Measurements from ENCODE around the gene ABCE1. TPM values are rescaled to one million over a fixed set of nuclear protein-coding genes. Genes with fewer than 3 reads are reported as not detected.

Gene ABCE1
- total and polyA plus RNA-seq, 10 of the 15 experiments (the other 5 are each of a cell fraction or from before 2014, with no cell fraction given): 75.9 to 172 (median 134) TPM

GRCh38 chr4:145161549-145161948 is 63.4 kb downstream of the ABCE1 start:
- H3K27me3 ChIP-seq (replicated peaks in 1 of 2; ENCODE audit: control insufficient read depth in 2 of 2, insufficient read depth in 2 of 2, low read length in 1 of 2): no peaks in the 10 kb centered on the region
- no peak overlapping the region for H3K27ac ChIP-seq (ENCODE audit: control insufficient read depth, insufficient read depth)
- H3K36me3 ChIP-seq (ENCODE audit: control insufficient read depth in 2 of 2, insufficient read depth in 2 of 2, low read length in 1 of 2): peaks cover 3 to 4% of the 10 kb centered on the region in 2 experiments
- in situ Hi-C loops (cut with MboI) (no loop called here), intact Hi-C loops (cut with micrococcal nuclease; ENCODE audit: unreplicated experiment) (no loop called here)
- RAD21 ChIA-PET (ENCODE audit: unreplicated experiment): interaction anchor here (1.5 to 1.8 kb wide), 2 partner anchors 29 to 396 kb away, joined by 3 to 7 read pairs; no protein-coding TSS in a partner anchor
- H2AFZ ChIP-seq (ENCODE audit: control insufficient read depth, low read depth, low read length): no peak overlapping the region
- no peak overlapping the region for H3K9ac ChIP-seq (ENCODE audit: control insufficient read depth, insufficient read depth, low read length)
- WGBS (ENCODE audit: insufficient coverage, insufficient replicate concordance, low lambda C conversion rate, missing lambda C conversion rate): 55% methylated on average over 2 of the region's 2 CpGs
- POLR2A ChIA-PET: interaction anchor here (1.1 to 1.8 kb wide), 4 partner anchors 10 to 448 kb away, joined by 3 to 4 read pairs (median 4); no protein-coding TSS in a partner anchor
- no peak for ATAC-seq
- no peaks in the 10 kb centered on the region for H3K9me3 ChIP-seq (replicated peaks; ENCODE audit: control insufficient read depth, insufficient read depth, low read length)
- no peaks in the 10 kb centered on the region for H4K20me1 ChIP-seq (ENCODE audit: control insufficient read depth, insufficient read depth)
- no peak for DNase-seq (ENCODE audit: low read depth, low spot score)
- H3K4me2 ChIP-seq (ENCODE audit: control insufficient read depth, insufficient read depth): no peak overlapping the region
- no peaks in the 10 kb centered on the region for H3K79me2 ChIP-seq (ENCODE audit: control insufficient read depth, insufficient read depth, low read length)
- SMC1A ChIA-PET (ENCODE audit: uncharacterized antibody, unreplicated experiment): interaction anchor here (0.6 to 4.8 kb wide), 4 partner anchors 8 to 396 kb away, joined by 3 to 42 read pairs (median 6); no protein-coding TSS in a partner anchor
- CTCF ChIA-PET: interaction anchor here (0.8 to 1.5 kb wide), 3 partner anchors 9 to 393 kb away, joined by 3 read pairs; no protein-coding TSS in a partner anchor
- no peak for FAIRE-seq
- no peak overlapping the region for H3K4me3 ChIP-seq
- BruUV-seq (replicated peaks): no TSS peak
- no peaks in the 10 kb centered on the region for H3K4me1 ChIP-seq (ENCODE audit: control insufficient read depth, insufficient read depth, low read length)
- no peak for TF ChIP-seq IRF4 (IDR thresholded peaks at IDR 0.05; ENCODE audit: low read depth, low read length)
- TF ChIP-seq ZNF687 (IDR thresholded peaks at IDR 0.05): no peak
- TF ChIP-seq NFYB (IDR thresholded peaks at IDR 0.05; ENCODE audit: insufficient read depth, low read depth, low read length): no peak
- TF ChIP-seq SMAD1 (IDR thresholded peaks at IDR 0.05; ENCODE audit: low read depth, partially characterized antibody): no peak
- TF ChIP-seq ATF7 (IDR thresholded peaks at IDR 0.05; ENCODE audit: low read depth): no peak
- no peak for TF ChIP-seq NFYA (IDR thresholded peaks at IDR 0.05; ENCODE audit: borderline replicate concordance, low read depth, low read length)
- TF ChIP-seq BMI1 (IDR thresholded peaks at IDR 0.05; ENCODE audit: borderline replicate concordance): no peak
- TF ChIP-seq USF1 (IDR thresholded peaks at IDR 0.05; ENCODE audit: borderline replicate concordance, extremely low read length, insufficient read depth, low read depth, low read length): no peak
- no peak for TF ChIP-seq SIX5 (IDR thresholded peaks at IDR 0.05; ENCODE audit: low read depth, low read length, severe bottlenecking)
- no peak for TF ChIP-seq ETV6 (conservative IDR thresholded peaks at IDR 0.05 in 1 of 2, IDR thresholded peaks at IDR 0.05 in 1 of 2; ENCODE audit: borderline replicate concordance in 1 of 2, low read depth in 1 of 2)
- no peak for TF ChIP-seq ESRRA (IDR thresholded peaks at IDR 0.05; ENCODE audit: low read length)
- TF ChIP-seq CTCF (IDR thresholded peaks at IDR 0.05 in 2 of 3, conservative IDR thresholded peaks at IDR 0.05 in 1 of 3; ENCODE audit: control insufficient read depth in 2 of 3, extremely low read depth in 1 of 3, insufficient read depth in 1 of 3, low read depth in 3 of 3, low read length in 3 of 3): no peak
- TF ChIP-seq STAT1 (conservative IDR thresholded peaks at IDR 0.05): no peak
- no peak for TF ChIP-seq FOXK2 (IDR thresholded peaks at IDR 0.05)

Data from GM12878 (cell line).